Stimulated activated CD8-positive, alpha-beta memory T cell treated with anti-CD3 and anti-CD28 coated beads, Interleukin-4, amount 100 ng/mL, for 48 hours (primary cell): ENCODE data around the gene NCCRP1.

Source experiments
- DNase-seq: peaks from one replicate; pipeline ENCODE4 v3.0.0-alpha.2; 2020

NCCRP1 gene

DNA sequence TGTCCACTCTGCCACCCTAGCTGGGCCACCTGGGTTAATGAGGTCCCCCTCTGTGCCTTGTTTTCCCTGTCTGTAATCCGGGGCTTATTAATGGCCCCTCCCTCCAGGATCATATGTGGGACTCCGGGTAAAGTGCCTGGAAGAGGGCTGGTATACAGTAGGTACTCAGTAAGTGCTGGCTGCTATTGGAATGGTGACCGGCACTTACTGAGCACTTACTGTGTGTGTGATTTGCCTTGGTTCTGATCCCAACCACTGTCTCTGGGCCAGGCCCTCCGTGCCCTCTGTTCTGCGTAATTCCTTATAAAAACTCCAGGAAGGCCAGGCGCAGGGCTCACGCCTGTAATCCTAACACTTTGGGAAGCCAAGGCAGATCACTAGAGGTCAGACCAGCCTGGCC, 30.9 kb upstream of the NCCRP1 start:
- no peak for DNase-seq

DNA sequence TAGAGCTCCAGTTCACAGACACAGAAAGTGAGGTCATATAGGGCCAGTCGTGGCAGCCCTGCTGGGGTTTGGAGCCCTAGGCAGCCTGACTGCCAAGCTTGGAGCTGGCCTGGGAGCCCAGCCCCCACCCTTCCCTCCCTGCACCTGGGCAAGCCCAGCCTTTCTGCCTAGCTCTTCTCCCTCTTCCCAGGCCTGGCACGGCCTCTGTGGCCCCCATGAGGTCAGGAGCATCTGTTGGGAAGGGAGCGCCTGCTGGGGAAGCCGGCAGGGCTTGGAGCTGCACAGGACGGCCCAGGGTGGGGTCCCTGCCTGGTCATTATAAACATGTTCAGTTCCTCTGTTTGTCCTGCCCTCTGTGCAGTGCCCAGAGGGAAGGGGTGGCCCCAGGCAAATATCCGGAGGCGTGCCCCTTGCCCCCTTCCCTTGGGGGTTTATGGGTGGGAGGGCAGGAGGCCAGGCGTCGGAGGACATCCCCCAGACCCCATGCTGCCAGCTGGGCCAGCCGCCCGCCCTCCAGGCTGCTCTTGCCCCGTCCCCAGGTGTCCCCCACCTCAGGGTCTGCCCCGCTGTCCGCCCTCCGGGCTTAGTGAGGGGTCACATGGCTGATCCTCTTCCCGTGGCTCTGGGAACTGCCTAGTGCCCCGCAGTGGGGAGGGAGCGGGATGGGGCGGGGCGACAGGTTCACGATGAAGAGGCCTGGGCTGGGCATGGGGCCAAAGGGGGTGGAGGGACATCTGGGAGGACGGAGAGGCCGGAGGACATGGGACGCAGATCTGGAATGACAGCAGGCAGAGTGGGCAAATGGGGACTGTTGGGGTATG, 30.0 kb upstream of the NCCRP1 start:
- no peak for DNase-seq

DNA sequence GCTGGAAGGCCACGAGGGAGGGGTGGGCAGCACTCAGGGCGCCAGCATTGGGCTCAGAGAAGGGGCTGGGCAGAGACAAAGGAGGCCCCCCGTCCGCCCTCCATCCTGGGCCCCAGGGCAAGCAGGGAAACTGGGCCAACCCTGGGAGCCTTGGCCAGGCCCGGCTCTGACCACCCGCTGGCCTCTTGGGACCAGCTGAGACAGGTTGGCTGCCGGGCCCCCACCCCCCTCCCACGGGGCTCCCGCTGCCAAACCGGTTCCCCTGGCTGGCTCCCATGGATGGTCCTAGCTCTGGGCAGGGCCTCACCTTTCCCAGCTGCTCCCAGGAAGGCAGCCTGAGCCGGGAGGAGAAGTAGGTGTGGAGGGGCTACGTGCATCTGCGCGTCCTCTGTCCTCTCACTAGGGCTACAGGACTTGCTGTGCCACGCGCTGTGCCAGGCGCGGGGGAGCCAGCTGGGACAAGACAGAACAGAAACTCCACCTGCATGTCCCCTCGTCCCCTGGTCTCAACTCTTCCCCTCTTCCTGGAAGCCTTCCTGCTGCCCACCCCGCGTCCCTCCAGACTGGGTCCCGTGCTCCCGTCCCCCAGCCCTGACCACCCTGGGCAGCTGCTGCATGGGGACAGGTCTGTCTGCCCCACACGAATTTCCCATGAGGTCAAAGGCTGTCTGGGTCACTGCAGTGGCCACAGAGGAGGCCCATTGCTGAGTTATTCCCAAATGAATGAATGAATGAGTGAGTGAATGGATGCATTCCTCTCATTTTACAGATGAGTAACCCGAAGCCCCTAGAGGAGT, 29.1 kb upstream of the NCCRP1 start:
- DNase-seq: no peak

DNA sequence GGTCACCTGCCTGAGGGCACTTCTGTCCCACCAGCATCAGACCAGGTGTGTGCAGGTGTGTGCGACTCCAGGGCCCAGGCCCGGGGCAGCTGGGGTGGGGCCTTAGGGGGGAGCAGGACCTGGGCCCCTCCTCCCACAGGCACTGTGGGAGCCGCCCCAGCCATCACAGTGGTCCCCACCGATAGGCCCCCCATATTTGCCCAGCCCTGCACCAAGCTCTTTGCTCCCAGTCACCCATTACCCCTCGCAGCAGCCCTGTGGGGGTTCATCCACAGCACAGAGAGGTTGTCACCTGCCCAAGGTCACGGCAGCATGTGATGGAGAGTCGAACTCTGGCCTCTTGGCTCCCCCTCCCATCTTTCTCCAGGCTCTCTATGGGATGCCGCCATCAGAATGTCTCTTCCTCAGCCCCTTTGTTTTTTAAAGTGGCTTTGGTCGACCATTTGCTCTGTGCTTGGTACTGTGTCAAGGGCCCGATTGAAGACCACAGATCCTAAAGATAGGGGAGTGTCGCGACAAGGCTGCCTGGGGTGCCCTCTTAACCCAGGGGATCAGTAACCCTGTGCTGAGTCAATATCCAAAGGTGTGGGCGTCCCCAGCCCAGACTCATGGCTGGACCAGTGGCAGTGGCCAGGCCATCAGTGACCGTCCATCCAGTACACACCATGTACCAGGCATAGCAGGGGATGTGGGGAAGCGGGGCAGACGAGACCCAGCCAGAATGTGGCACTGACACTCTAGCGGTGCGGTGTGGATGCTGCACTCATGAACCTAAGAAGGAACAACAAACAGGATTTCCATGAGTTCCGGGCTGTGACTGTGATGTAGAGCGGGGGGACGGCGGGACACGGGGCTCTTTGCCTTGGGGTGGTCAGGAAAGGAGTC, 28.3 kb upstream of the NCCRP1 start:
- no peak for DNase-seq

DNA sequence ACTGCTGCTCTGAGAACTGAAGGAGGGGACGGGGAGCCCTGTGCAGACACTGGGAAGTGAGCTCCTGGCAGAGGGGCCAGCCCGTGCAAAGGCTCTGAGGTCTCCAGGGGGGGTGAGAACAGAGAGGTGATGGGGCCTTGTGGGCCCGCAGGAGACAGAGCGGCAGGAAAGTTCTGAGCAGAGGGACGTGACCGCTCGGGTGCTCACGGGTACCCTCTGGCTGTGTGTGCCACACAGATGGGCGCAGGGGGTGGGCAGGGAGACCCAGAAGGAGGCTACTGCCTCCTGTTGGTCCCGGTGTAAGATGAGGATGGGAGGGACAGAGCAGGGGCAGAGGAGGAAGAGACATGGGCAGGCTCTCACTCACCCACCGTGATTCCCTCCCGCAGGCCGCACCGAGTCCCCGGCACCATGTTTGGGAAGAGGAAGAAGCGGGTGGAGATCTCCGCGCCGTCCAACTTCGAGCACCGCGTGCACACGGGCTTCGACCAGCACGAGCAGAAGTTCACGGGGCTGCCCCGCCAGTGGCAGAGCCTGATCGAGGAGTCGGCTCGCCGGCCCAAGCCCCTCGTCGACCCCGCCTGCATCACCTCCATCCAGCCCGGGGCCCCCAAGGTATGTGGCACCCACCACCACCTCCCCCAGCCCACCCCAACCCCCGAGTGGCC, 27.5 kb upstream of the NCCRP1 start:
- DNase-seq: no peak

DNA sequence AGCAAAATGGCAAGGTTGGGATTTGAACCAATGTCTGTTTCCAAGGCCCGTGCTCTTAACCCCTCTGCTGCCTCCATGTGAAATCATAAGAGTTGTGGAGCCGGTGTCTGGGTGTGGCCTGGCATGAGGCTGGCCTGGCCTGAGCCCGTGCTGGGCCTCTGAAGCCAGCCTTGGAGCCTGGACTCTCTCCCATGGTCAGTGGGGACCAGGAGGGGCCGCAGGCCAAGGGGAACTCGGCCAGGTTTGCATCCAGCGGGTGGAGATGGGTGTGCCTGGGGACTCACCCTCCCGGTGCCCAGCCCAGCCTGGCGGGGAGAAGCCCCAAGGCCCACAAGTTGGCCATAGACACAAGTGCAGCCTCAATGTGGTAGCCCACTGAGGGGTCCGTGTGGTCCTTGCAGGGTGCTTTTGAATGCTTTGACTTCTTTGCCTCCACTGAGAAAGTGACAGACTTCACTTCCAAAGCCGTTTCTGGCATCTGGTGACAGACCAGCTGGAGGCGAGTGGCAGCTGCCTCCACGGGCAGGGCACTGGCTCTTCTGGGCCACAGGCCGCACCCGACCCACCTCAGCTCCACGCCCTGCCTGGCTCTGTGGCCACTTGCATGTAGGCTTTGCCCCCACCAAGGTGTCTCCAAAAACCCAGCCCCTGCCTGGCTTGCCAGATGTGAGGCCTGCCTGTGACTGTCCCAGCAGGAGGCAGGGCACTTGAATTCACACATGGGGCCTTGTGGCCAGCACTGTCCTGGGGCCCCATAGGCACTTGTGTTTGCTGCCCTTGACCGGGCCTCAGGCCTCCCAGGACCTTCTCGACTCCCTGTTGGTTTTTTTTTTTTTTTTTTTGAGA, 26.2 kb upstream of the NCCRP1 start:
- DNase-seq: no peak

DNA sequence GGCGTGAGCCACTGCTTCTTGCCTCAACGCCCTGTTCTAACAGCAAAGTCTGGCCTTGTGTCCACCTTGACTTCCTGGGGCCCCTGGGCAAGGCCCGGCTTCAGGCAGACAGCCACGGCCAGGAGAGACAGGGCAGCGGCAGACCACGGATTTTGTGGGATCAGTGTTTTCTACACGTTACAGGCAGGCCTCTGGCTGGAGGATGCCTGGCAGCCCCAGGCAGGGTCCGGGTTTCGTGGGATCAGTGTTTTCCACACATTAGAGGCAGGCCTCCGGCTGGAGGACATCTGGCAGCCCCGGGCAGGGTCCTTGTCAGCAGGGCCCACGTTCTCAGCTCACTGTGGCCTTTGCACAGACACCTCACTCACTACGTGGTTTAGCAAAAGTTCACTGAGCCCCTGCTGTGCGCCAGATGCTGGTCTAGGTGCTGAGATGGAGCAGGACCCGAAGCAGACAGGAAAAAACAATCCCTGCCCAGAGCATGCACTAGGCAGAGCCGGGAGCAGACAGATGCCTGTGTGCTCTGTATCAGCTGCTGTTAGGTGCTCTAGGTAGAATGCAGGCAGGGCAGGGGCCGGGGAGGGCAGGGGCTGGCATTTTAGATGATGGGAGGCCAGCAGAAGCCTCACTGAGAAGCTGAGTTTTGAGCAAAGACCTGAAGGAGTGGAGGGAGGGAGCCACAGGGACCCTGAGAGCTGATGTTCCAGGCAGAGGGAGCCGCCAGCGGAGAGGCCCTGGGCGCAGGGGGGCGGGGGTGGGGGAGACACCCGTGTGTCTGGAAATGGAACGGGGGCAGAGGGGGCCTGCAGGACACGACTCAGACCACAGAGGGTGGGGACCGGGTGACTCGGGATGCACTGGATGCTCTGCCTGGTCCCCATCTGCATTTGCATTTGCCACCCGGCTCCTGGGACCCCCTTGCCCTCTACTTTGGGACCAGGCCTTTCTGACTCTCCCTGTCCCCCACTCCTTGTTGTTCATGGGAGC, 25.0 kb upstream of the NCCRP1 start:
- no peak for DNase-seq

DNA sequence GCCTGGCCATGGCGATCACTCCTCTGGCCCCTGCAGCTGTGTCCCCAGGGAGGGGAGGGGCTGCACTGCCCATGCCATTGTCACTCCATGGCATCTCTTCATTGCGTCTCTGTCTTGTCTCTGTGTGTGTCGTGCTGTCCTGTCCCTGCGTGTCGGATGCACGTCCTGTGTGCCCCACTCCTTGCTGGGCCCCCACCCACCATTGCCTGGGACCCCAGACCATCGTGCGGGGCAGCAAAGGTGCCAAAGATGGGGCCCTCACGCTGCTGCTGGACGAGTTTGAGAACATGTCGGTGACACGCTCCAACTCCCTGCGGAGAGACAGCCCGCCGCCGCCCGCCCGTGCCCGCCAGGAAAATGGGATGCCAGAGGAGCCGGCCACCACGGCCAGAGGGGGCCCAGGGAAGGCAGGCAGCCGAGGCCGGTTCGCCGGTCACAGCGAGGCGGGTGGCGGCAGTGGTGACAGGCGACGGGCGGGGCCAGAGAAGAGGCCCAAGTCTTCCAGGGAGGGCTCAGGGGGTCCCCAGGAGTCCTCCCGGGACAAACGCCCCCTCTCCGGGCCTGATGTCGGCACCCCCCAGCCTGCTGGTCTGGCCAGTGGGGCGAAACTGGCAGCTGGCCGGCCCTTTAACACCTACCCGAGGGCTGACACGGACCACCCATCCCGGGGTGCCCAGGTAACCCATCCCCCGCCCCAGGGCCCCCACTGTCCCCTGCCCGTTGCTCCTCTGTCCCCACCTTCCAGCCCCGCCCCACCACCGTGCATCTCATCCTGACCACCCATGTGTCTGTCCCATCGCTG, 23.9 kb upstream of the NCCRP1 start:
- no peak for DNase-seq

DNA sequence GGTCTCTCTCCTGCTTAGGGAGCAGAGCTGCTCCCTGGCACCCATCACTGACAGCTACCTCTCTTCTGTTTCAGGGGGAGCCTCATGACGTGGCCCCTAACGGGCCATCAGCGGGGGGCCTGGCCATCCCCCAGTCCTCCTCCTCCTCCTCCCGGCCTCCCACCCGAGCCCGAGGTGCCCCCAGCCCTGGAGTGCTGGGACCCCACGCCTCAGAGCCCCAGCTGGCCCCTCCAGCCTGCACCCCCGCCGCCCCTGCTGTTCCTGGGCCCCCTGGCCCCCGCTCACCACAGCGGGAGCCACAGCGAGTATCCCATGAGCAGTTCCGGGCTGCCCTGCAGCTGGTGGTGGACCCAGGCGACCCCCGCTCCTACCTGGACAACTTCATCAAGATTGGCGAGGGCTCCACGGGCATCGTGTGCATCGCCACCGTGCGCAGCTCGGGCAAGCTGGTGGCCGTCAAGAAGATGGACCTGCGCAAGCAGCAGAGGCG, 23.2 kb upstream of the NCCRP1 start:
- DNase-seq: no peak

DNA sequence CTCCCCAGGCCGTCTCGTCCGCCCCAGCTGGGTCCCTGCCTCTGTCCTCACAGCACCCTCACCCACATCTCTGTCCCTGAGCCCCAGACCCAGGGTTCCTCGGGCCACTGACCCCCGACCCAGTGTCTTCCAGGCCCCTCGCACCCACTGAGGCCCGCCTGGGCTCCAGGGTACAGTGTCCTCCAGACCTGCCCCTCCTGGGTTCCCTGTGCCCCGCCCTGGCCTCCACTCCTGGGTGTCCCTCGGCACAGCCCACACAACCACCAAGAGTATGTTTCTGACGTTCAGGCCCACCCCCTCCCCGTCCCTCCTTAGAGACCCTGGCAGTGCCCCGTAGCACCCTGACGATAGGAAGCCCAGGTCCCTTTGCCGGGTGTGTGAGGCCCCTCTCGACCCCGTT, 22.6 kb upstream of the NCCRP1 start:
- DNase-seq: no peak

DNA sequence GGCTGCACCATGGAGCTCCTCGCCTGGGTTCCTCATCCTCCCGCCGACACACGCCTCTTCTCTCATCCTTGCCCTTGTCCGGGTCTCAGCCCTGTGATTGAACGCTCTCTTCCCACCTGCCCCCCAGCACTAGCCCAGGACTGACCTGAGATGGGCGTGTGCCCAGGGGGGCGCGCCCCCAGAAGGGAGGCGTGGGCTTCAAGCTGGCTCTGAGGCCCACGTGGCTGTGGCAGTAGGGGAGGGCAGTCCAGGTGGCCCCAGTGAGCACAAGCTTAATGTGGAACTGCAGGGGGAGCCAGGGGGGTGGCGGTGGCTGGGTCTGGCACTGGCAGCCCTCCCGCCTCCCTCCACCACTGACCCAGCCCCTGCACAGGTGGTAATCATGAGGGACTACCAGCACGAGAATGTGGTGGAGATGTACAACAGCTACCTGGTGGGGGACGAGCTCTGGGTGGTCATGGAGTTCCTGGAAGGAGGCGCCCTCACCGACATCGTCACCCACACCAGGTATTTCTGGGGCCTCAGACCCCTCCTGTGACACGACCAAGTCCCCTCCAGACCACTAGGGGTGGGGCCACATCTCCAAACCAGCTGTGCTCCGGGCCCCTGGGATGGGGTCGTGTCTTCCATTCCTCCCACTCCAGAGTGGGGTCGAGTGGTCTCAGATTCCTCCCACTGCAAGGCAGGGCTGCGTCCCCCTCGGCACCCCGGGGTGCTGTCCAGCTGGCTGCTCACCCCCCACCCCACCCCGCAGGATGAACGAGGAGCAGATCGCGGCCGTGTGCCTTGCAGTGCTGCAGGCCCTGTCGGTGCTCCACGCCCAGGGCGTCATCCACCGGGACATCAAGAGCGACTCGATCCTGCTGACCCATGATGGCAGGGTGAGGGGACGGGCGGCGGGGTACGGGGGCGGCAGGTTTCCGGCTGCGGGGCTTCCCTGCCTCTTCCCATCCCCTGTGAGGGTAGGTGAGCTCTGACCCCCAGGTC, 21.9 kb upstream of the NCCRP1 start:
- DNase-seq: no peak

DNA sequence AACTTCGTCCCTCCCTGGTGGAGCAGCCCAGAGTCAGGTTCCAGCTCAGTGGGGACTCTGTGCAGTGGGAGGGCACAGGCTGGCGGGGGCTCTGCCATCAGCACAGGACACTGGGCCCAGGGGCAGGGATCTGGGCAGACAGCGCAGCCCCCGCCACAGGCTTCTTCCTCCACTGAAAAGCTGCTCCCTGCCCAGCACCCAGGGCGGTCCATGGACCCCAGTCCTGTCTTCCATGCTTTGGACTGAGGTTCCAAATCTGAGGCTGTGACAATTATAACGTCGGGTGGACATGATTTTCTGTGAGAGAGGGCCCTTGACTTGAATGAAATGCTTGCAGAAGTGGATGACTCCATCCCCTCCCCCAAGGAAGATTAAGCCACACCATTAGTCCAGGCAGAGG, 21.2 kb upstream of the NCCRP1 start:
- DNase-seq: no peak

DNA sequence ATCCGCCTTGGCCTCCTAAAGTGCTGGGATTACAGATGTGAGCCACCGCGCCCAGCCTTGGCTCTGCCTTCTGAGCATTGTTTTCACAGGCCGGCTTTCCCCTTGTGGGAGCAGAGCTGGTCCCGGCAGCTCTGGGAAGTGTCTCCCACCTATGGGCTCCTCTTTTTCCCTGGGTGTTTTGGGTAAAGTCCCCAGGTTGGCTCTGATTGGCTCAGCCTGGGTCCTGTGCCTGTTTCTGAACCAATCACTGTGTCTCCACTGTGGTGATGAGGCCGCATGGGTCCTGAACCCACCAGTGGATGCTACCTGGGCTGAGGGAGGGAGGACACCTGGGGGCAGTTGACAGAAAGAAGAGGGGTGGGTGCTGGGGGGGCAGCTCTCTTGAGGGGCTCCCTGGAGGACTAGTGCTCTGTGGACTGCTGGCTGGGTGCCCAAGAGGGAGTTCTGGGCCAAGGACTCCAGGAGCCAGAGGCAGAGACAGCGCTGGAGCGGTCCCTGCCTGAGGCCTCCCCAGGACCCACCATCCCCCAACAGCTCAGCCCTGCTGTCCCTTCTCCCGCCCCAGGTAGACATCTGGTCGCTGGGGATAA, 19.6 kb upstream of the NCCRP1 start:
- no peak for DNase-seq

DNA sequence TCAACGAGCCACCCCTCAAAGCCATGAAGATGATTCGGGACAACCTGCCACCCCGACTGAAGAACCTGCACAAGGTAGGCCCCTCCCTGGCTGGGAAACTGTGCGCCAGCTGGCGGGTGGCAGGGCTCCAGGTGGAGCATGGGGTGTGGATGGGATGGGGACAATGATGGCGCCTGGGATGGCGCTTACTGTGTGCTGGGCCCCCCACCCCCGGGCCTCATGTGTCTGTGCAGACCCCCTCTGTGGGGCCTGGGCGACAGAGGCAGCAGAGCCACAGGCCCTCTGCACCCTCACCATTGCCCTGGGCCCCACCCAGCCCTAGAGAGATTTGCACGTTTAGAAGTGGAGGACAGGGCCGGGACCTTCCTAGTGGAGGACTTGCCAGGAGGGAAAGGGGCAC, 19.0 kb upstream of the NCCRP1 start:
- DNase-seq: no peak

DNA sequence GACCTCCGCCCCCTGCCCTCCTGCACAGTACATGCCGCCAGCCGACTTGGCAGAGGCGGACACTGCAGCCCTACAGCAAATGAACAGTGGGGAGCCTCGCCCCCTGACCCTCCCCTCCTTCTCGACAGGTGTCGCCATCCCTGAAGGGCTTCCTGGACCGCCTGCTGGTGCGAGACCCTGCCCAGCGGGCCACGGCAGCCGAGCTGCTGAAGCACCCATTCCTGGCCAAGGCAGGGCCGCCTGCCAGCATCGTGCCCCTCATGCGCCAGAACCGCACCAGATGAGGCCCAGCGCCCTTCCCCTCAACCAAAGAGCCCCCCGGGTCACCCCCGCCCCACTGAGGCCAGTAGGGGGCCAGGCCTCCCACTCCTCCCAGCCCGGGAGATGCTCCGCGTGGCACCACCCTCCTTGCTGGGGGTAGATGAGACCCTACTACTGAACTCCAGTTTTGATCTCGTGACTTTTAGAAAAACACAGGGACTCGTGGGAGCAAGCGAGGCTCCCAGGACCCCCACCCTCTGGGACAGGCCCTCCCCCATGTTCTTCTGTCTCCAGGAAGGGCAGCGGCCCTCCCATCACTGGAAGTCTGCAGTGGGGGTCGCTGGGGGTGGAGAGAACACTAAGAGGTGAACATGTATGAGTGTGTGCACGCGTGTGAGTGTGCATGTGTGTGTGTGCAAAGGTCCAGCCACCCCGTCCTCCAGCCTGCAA, 18.3 kb upstream of the NCCRP1 start:
- DNase-seq: no peak

DNA sequence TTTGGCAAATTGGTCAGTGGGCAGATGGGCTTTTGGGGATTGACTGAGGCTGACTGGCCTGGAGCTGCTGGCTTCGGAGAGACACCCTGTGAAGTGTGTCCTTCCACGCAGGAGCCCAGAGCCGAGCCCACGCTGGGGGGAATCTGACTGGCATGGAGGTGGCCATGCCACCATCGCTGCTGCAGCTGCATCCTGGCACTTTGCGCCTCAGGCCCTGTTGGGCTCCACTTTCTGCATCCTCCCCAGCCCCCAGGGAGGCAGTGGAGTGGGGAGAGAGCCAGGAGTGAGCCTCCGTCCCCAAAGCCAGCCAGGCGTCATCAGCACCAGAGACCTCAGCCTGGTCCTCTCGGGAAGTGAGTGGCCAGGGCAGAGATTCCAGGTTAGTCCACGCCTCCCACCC, 17.0 kb upstream of the NCCRP1 start:
- DNase-seq: no peak

DNA sequence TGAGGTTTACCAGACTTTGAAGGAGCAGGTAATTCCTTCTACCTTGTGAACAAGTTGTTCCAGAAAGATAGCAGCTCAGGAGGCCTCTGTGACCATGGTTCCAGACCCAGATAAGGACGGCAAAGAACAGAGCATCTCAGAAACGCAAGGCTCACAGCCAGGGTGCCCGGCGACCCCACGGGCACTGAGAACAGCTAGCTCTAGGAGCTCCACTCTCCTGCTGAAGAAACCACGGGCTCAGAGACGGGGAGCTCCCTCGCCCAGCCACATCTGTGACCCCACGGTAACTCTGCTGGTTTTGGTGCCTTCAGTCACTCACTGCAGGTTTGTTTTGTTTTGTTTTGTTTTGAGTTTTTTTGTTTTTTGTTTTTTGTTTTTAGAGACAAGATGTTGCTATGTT, 16.0 kb upstream of the NCCRP1 start:
- no peak for DNase-seq
